ENCODE data around the gene SPOP. TPM values are rescaled to one million over a fixed set of nuclear protein-coding genes. Genes with fewer than 3 reads are reported as not detected.
"Not testable (repeated sequence)": the region's sequence is repeated elsewhere in the genome, so short reads cannot be mapped to it uniquely, and the experiment has no call there.

Gene SPOP
- total RNA-seq, 2 donors from 2014 or later, result 62.3 to 66.8 TPM

DNA sequence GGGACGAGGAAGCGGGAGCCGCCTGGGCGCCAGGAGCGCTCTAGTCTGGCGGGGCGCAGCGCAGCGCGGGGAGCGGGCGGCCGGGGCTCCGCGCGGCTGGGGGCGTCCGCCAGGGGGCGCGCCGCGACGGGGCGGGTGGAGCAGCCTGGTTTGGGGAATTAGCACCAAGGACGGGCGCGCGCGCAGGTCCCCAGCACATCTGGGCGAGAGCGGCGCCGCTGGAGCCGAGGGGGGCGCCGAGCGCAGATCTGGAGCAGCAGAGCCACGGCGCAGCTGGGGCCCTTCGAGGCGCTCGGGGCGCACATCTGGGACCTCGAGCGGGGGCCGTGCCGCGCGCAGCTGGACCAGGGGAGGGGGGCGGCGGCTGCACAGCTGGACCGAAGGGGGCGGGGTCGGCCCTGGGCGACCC lies 102.2 kb downstream of the SPOP start, which contains the start of gene NXPH3:
Gene NXPH3, plus strand, starts transcription at position 193 of the 409 bp plus-strand sequence. CDS start 349 bp downstream, outside the sequence.
- no peak within 1 kb of the TSS for H3K27ac Mint-ChIP-seq
- peak; percentile 81 for ATAC-seq (replicated peaks)
- no peaks in the 10 kb centered on the region for H3K36me3 Mint-ChIP-seq (ENCODE audit: low read depth)
- no peaks in the 10 kb centered on the region for H3K4me1 Mint-ChIP-seq
- H3K27me3 Mint-ChIP-seq, result peaks cover 28% of the 10 kb centered on the region
- H3K9me3 Mint-ChIP-seq, result no peaks in the 10 kb centered on the region
- H3K4me3 Mint-ChIP-seq, result peak within 1 kb of the TSS; percentile 51

GRCh38 chr17:49574945-49575678 lies 102.8 kb downstream of the SPOP start:
- no peaks in the 10 kb centered on the region for H3K4me1 Mint-ChIP-seq
- H3K4me3 Mint-ChIP-seq, result peak overlapping the region; percentile 47

DNA sequence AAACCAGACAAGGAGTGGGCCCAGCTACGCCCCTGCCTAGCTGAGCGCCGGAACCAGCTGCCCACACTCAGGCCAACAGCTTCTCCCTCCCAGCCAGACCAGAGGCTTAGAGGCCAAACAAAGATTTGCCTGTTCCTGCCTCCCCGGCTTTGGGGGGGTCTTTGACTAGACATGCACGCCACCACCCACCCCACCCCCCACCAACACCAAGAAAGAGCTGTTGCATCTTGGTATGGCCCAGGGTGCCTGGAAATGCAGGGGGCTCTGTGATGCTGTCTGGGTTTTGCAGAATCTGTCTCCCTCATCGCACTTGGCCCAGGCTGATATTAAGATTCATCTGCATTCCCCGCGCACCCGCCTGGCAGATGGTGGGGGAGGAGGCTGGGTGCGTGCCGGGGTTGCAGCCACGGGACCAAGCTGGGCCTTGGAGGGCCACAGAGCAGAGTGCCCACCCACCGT lies 103.5 kb downstream of the SPOP start:
- H3K4me3 Mint-ChIP-seq, result no peak overlapping the region
- peaks cover 28% of the 10 kb centered on the region for H3K27me3 Mint-ChIP-seq
- H3K9me3 Mint-ChIP-seq, result no peaks in the 10 kb centered on the region
- ATAC-seq (replicated peaks), result no peak
- no peak overlapping the region for H3K27ac Mint-ChIP-seq
- H3K36me3 Mint-ChIP-seq (ENCODE audit: low read depth), result no peaks in the 10 kb centered on the region
- H3K4me1 Mint-ChIP-seq, result no peaks in the 10 kb centered on the region

More at GRCh38 chr17:49574945-49575678, 102.8 kb downstream of the SPOP start:
- H3K27ac Mint-ChIP-seq, result no peak overlapping the region
- no peaks in the 10 kb centered on the region for H3K9me3 Mint-ChIP-seq
- H3K27me3 Mint-ChIP-seq, result peaks cover 28% of the 10 kb centered on the region
- no peak for ATAC-seq (replicated peaks)
- no peaks in the 10 kb centered on the region for H3K36me3 Mint-ChIP-seq (ENCODE audit: low read depth)

DNA sequence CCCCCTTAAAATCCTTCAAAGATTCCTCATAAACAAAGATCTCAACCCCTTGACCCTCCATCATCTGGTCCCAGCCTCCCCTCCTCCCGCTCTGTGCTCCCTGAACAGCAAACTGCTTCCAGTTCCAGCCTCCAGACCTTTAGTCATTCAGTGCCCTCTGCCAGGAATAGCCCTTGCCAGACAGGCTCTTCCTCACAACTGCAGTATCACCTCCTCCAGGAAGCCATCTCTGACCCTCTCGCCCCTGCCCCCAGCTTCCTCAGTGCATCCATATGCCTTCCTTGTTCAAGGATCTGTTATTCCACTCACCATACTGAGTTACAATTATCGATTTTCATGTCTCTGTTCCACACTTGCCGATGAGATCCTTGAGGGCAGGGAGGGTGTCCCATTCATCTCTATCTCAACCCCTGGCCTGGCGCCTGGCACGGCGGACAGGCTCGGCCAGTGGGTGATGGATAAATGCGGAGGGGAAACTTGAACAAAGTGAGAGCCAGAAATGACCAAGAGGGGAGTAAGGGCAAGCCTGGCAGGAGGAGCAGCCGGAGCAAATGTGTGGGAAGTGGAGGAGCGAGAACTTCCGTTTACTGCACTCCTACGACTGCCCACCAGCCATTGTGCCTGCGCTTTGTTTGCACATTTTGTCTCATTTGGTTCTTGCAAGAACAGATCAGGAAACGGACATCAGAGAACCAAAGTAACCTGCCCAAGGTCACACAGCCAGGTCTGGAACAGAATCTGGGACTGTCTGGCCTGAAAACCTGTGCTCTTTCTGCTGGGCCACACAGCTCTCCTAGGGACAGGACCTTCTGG lies 104.2 kb downstream of the SPOP start:
- peaks cover 27% of the 10 kb centered on the region for H3K27me3 Mint-ChIP-seq
- ATAC-seq (replicated peaks), result no peak
- no peak overlapping the region for H3K27ac Mint-ChIP-seq
- H3K4me3 Mint-ChIP-seq, result no peak overlapping the region
- no peaks in the 10 kb centered on the region for H3K4me1 Mint-ChIP-seq
- no peaks in the 10 kb centered on the region for H3K36me3 Mint-ChIP-seq (ENCODE audit: low read depth)
- H3K9me3 Mint-ChIP-seq, result no peaks in the 10 kb centered on the region

DNA sequence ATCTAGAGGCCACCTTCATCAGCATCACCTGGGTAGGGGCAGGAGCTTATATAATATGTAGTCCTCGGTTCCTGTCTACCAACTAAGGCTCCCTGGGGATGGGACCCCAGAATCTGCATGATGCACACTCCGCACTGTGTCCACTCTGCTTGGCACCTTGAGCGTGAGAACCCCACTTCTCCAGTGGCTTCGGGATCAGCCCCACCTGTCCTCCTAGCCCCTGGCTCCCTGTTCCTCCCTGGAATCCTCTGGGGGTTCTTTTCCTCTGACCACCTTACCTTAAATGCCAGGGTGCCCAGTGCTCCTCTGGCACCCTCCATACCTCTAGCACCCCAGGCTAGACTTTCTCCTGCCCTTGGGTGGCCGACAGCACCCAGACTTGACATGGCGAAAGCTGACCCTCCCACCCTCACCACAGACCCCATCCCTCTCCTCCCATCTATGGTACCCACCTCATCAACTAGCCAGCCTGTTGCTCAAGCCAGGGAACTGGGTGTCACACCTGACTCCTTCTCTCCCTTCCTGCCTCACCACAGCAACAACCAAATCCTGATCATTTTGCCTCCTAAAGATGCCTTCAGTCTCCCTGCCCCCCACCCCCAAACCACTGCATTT lies 105.0 kb downstream of the SPOP start:
- H3K4me3 Mint-ChIP-seq, result no peak overlapping the region
- ATAC-seq (replicated peaks), result no peak
- no peaks in the 10 kb centered on the region for H3K9me3 Mint-ChIP-seq
- no peak overlapping the region for H3K27ac Mint-ChIP-seq
- H3K4me1 Mint-ChIP-seq, result no peaks in the 10 kb centered on the region
- H3K27me3 Mint-ChIP-seq, result peaks cover 23% of the 10 kb centered on the region
- H3K36me3 Mint-ChIP-seq (ENCODE audit: low read depth), result no peaks in the 10 kb centered on the region

DNA sequence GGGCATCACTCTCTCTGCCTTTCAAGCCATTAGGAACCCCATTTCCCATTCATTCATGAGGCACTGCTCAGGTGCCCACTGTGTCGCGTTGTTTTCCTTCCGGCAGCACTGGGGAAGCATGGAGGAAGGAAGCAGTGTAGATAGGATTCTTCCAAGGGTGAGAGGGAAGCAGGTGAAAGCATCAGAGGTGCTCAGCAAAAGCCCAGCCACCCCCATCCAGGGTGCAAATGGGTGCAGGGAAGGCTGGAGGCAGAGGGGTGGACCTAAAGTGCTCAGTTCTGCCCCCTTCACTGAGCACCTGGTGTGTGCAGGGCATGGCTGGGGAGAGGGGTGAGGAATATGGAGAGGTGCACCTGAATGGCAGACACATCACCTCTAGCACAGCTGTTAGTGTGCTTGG lies 105.7 kb downstream of the SPOP start:
- H3K36me3 Mint-ChIP-seq (ENCODE audit: low read depth), result no peaks in the 10 kb centered on the region
- H3K27me3 Mint-ChIP-seq, result peaks cover 17% of the 10 kb centered on the region
- no peaks in the 10 kb centered on the region for H3K9me3 Mint-ChIP-seq
- no peak overlapping the region for H3K4me3 Mint-ChIP-seq
- no peaks in the 10 kb centered on the region for H3K4me1 Mint-ChIP-seq
- H3K27ac Mint-ChIP-seq, result no peak overlapping the region
- no peak for ATAC-seq (replicated peaks)

GRCh38 chr17:49571764-49572163 lies 106.1 kb downstream of the SPOP start:
- no peak overlapping the region for H3K4me3 Mint-ChIP-seq
- peak overlapping the region; percentile 1 for H3K27ac Mint-ChIP-seq
- H3K9me3 Mint-ChIP-seq, result no peaks in the 10 kb centered on the region
- H3K4me1 Mint-ChIP-seq, result no peaks in the 10 kb centered on the region
- ATAC-seq (replicated peaks), result no peak
- H3K27me3 Mint-ChIP-seq, result peaks cover 13% of the 10 kb centered on the region
- no peaks in the 10 kb centered on the region for H3K36me3 Mint-ChIP-seq (ENCODE audit: low read depth)

DNA sequence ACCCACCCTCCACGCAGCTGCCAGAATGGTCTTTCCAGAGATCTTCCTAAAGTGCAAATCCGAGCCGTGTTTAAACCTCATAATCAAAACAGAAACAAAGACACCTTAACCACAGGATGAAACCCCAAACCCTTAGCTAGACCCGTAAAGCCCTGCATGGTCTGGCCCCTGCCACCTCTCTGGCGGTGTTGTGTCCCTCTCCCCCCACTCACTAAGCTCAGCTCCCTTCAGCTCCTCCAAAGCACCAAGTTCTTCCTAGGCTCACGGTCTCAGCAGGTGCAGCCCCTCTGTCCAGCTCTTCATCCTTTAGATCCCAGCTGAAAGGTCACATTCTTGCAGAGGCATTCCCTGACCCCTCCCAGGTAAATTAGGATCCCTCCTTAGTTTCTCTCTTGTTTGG lies 106.6 kb downstream of the SPOP start:
- Mint-ChIP-seq H3K27ac (peak overlapping the region; percentile 1), H3K4me1 (no peaks in the 10 kb centered on the region), H3K36me3 (ENCODE audit: low read depth) (no peaks in the 10 kb centered on the region), H3K27me3 (peaks cover 13% of the 10 kb centered on the region), H3K9me3 (no peaks in the 10 kb centered on the region), H3K4me3 (peak overlapping the region; percentile 89)
- no peak for ATAC-seq (replicated peaks)

DNA sequence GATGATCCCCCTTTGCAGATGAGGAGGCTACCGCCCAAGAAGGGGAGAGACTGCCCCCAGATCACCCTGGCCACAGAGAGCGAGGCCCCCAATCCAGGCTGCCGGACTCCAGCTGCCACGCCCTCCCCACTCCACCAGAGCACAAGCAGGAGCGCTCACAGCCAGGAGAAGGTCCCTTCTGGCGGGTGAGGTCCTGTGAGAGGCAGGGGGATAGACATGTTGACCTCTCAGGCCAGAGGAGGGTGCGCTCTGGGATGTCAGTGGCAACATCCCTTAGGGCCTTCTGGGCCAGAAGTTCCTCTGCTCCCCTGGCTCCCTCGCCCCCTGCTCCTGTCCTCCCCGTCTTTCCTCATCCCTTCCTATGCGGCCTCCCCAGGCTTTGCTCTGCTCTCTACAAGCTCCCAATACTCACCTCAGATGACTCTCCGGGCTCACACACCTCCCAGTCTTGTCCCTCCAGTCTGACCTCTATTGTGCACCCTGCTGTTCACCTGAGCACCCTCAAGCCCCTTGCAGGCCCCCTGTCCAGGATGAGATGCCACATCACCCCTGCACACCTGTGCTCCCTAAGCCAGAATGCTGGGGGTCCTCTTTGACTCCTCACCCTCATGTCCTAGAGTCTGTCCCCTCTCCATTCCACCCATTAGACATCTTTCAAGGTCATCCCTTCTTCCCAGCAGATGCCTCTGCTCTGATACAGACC lies 107.2 kb downstream of the SPOP start:
- peaks cover 5% of the 10 kb centered on the region for H3K4me1 Mint-ChIP-seq
- peak overlapping the region; percentile 89 for H3K4me3 Mint-ChIP-seq
- peak overlapping the region; percentile 41 for H3K27ac Mint-ChIP-seq
- H3K9me3 Mint-ChIP-seq, result no peaks in the 10 kb centered on the region
- peaks cover 13% of the 10 kb centered on the region for H3K27me3 Mint-ChIP-seq
- no peak for ATAC-seq (replicated peaks)
- no peaks in the 10 kb centered on the region for H3K36me3 Mint-ChIP-seq (ENCODE audit: low read depth)

DNA sequence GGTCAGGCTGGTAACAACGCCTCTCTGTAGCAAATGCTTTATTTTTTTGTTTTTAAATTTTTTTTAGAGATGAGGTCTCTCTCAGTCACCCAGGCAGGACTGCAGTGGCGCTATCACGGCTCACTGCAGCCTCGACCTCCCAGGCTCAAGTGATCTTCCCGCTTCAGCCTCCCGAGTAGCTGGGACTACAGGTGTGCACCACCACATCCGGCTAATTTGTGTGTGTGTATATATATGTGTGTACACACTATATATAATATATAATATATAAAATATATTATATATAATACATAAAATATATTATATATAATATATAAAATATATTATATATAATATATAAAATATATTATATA lies 109.2 kb downstream of the SPOP start:
- ATAC-seq (replicated peaks); H3K4me1 Mint-ChIP-seq; H3K27ac Mint-ChIP-seq; H3K36me3 Mint-ChIP-seq (ENCODE audit: low read depth); H3K9me3 Mint-ChIP-seq; H3K27me3 Mint-ChIP-seq: not testable (repeated sequence)
- peak overlapping the region; percentile 73 for H3K4me3 Mint-ChIP-seq

- peak; percentile 62 for ATAC-seq (replicated peaks)
- H3K27me3 Mint-ChIP-seq, result peaks cover 4% of the 10 kb centered on the region
- H3K9me3 Mint-ChIP-seq, result no peaks in the 10 kb centered on the region
- no peak overlapping the region for H3K27ac Mint-ChIP-seq
- H3K4me3 Mint-ChIP-seq, result peak overlapping the region; percentile 73
- H3K4me1 Mint-ChIP-seq, result peaks cover 7% of the 10 kb centered on the region
- H3K36me3 Mint-ChIP-seq (ENCODE audit: low read depth), result no peaks in the 10 kb centered on the region
These were observed 109.8 kb downstream of the SPOP start for GRCh38 chr17:49567871-49568694.

- ATAC-seq (replicated peaks), result no peak
- no peak overlapping the region for H3K4me3 Mint-ChIP-seq
- H3K9me3 Mint-ChIP-seq, result no peaks in the 10 kb centered on the region
- H3K36me3 Mint-ChIP-seq (ENCODE audit: low read depth), result no peaks in the 10 kb centered on the region
- no peak overlapping the region for H3K27ac Mint-ChIP-seq
- H3K27me3 Mint-ChIP-seq, result peaks cover 3% of the 10 kb centered on the region
- peaks cover 7% of the 10 kb centered on the region for H3K4me1 Mint-ChIP-seq
These were observed 110.8 kb downstream of the SPOP start for GRCh38 chr17:49567104-49567521.

DNA sequence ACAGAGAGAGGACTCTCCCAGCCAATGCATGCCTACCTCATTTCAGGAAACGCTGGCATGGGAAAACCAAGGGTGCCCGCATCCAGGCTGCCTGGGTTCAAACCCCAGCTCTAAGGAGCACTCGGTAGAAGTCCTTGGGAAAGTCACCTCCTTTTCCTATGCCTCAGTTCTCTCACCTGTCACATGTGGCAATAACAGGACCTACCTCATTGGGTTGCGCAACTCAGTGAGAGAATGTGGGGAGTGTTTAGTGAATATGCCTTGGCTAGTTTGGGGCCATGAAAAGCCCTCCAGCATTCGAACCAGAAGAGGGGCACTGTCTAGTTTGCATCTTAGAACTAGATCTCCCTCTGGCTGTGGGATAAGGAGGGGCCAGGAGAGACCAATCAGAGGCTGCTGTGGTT lies 111.2 kb downstream of the SPOP start:
- Mint-ChIP-seq H3K4me3 (no peak overlapping the region), H3K36me3 (ENCODE audit: low read depth) (no peaks in the 10 kb centered on the region), H3K4me1 (peaks cover 7% of the 10 kb centered on the region), H3K9me3 (no peaks in the 10 kb centered on the region), H3K27me3 (peaks cover 3% of the 10 kb centered on the region), H3K27ac (no peak overlapping the region)
- ATAC-seq (replicated peaks), result no peak

Data from activated T-helper 17 cell treated with anti-CD3 and anti-CD28 coated beads, Interleukin-2, amount 50 U/mL, for 72 hours (primary cell).